Measurements from ENCODE around the gene ISG20L2. TPM values are rescaled to one million over a fixed set of nuclear protein-coding genes. Genes with fewer than 3 reads are reported as not detected.

Gene ISG20L2, protein sequence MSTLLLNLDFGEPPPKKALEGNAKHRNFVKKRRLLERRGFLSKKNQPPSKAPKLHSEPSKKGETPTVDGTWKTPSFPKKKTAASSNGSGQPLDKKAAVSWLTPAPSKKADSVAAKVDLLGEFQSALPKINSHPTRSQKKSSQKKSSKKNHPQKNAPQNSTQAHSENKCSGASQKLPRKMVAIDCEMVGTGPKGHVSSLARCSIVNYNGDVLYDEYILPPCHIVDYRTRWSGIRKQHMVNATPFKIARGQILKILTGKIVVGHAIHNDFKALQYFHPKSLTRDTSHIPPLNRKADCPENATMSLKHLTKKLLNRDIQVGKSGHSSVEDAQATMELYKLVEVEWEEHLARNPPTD
- 10 to 100 TPM; 27.8 to 33.0 (median 31.0) TPM for total RNA-seq
- long read RNA-seq, donor 1, transcript ISG20L2-201 (3 exons, 3,303 nt), result major isoform, 16 of 33 reads
- long read RNA-seq, donor 1, partial matches to known transcripts, result 3 of 33 reads
- long read RNA-seq, donor 1, other reads (novel, unspliced or antisense), result 7 of 33 reads
- long read RNA-seq, donor 2, transcript ISG20L2-201 (3 exons, 3,303 nt), result major isoform, 8 of 19 reads
- long read RNA-seq, donor 2, partial matches to known transcripts, result 3 of 19 reads
- long read RNA-seq, donor 2, other reads (novel, unspliced or antisense), result 4 of 19 reads

DNA sequence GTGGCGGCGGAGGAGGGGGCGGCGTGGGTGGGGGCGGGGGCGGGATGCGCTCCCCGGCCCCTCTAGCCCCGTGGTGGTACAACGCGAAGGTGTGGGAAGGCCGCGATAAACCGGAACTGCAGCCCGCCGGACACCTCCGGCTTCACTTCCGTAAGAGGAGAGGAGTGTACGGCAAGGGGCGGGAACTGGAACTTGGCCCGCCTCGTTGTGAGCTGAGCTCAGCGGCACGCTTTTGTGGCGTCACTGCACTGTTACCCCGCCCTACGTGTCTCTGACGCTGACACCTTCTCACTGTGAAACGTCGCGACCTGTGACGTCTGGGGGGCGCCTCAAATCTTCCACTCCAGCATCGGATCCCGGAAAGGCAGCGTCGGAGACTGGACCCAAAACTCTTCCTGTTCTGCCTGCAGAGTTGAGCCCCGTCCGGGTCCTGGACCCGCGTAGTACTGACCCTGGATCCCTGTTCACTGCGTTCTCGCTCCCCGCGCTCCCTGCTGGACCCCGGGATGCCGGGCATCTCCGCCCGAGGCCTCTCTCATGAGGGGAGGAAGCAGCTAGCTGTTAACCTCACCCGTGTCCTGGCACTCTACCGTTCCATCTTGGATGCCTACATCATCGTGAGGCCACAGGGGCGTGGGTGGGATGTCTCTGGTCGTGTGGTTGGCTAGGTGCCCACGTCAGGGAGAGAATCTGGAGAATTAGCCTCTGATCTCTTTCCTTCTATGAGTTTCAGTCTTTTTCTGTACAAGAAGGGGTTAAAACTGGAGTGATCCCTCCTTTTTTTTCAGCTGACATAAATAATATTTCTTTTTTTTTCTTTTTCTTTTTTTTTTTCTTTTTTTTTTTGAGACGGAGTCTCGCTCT, at the start of gene ISG20L2:
ISG20L2 (minus strand) TSS at position 168 of the 864 bp plus-strand sequence. CDS start 1,114 bp downstream, outside the sequence.
- TF ChIP-seq, protein P1, sequence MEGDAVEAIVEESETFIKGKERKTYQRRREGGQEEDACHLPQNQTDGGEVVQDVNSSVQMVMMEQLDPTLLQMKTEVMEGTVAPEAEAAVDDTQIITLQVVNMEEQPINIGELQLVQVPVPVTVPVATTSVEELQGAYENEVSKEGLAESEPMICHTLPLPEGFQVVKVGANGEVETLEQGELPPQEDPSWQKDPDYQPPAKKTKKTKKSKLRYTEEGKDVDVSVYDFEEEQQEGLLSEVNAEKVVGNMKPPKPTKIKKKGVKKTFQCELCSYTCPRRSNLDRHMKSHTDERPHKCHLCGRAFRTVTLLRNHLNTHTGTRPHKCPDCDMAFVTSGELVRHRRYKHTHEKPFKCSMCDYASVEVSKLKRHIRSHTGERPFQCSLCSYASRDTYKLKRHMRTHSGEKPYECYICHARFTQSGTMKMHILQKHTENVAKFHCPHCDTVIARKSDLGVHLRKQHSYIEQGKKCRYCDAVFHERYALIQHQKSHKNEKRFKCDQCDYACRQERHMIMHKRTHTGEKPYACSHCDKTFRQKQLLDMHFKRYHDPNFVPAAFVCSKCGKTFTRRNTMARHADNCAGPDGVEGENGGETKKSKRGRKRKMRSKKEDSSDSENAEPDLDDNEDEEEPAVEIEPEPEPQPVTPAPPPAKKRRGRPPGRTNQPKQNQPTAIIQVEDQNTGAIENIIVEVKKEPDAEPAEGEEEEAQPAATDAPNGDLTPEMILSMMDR (IDR thresholded peaks at IDR 0.05), result no peak

DNA sequence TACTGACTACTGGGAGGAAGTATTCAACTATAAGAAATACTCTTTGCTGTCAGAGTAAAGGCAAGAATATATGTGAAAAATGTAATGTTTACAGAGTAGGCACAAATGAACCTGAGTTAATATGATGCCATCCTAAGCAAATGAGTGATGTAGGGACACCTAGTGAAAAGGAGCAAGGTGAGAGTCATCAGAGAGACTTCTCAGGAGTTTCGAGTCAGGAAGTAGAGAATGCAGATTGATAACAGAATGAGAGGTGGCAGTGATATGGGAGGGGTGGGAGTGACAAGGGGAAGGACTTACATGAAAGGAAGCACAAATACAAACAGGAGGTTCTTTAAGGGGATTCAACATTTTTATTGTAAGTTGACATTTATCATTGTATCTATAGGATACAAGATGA, 49.0 kb upstream of the ISG20L2 start:
- Histone ChIP-seq H3K9me3 (no peaks in the 10 kb centered on the region), H3K36me3 (ENCODE audit: low read depth) (no peaks in the 10 kb centered on the region), H3K4me3 (no peak overlapping the region), H3K4me1 (ENCODE audit: low read depth) (no peaks in the 10 kb centered on the region)
- ATAC-seq, result no peak
- no peak for DNase-seq
- TF ChIP-seq, protein P1 (IDR thresholded peaks at IDR 0.05), result no peak
- intact Hi-C loops (cut with DNase I, micrococcal nuclease), result no loop called here

More for the DNA sequence above, at the start of gene ISG20L2:
- no peaks in the 10 kb centered on the region for H3K36me3 ChIP-seq (ENCODE audit: low read depth)
- no peaks in the 10 kb centered on the region for H3K9me3 ChIP-seq
- ATAC-seq (peak; percentile 93), DNase-seq (peak; percentile 95 to 99 (median 98))
- peak within 1 kb of the TSS; percentile 60 for H3K4me3 ChIP-seq
- H3K4me1 ChIP-seq (ENCODE audit: low read depth), result peaks cover 41% of the 10 kb centered on the region
- intact Hi-C loops (cut with DNase I, micrococcal nuclease), result loop anchor here in 1 of 2 donors (5.0 kb wide), 1 partner anchor 42 kb away; no protein-coding TSS in a partner anchor

DNA sequence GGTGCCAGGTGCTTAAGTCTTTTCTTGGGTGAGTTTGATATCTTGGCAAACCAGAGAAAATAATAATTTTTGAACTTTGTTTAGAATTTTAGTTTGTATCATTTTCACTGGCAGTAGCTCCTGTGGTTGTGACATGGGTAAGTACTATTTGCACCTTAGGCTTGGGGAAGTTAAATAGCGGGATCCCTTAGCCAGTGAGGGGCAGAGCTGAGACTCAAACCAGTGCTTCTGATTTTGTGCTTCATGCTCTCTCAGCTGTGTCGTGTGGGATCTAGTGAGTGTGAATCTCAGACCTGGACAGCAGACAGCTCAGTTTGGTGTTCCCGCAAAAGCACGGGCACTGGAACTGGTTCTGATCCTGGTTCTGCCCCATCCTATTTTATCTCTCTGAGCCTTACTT, 48.4 kb upstream of the ISG20L2 start:
- TF ChIP-seq, protein P1 (IDR thresholded peaks at IDR 0.05), result no peak
- Histone ChIP-seq H3K9me3 (no peaks in the 10 kb centered on the region), H3K4me1 (ENCODE audit: low read depth) (no peaks in the 10 kb centered on the region), H3K4me3 (no peak overlapping the region), H3K36me3 (ENCODE audit: low read depth) (no peaks in the 10 kb centered on the region)
- intact Hi-C loops (cut with DNase I, micrococcal nuclease), result no loop called here
- ATAC-seq, result no peak
- DNase-seq, result no peak

DNA sequence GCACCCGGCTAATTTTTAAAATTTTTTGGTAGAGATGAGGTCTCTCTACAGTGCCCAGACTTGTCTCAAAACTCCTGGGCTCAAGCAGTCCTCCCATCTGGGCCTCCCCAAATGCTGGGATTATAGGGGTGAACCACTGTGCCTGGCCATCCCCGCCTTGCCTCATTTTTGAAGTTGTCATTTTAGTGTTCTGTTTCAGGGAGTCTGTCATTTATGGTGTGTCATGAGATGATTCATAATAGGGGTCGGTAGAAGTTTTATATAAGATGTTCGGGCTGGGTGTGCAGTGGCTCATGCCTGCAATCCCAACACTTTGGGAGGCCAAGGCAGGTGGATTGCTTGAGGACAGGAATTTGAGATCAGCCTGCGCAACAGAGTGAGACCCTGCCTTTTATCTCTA, 47.2 kb upstream of the ISG20L2 start:
- intact Hi-C loops (cut with DNase I, micrococcal nuclease), result no loop called here
- H3K4me1 ChIP-seq (ENCODE audit: low read depth), result no peaks in the 10 kb centered on the region
- ATAC-seq (no peak), DNase-seq (no peak)
- TF ChIP-seq, protein P1 (IDR thresholded peaks at IDR 0.05), result no peak
- no peaks in the 10 kb centered on the region for H3K9me3 ChIP-seq
- H3K4me3 ChIP-seq, result no peak overlapping the region
- H3K36me3 ChIP-seq (ENCODE audit: low read depth), result no peaks in the 10 kb centered on the region

DNA sequence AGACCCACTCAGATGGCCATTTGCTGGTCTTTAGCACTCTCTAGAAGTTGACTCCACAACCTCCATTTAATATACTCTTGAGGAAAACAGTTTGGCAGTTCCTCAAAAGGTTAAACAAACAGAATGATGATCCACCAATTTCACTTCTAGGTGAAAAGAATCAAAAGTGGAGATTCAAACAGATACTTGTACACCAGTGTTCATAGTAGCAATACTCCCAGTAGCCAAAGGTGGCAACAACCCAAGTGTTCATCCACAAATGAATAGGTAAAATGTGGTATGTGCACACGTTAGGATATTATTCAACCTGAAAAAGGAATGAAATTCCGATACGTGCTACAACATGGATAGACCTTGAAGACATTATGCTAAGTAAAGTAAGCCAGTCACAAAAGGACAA, 45.0 kb upstream of the ISG20L2 start:
- no peaks in the 10 kb centered on the region for H3K36me3 ChIP-seq (ENCODE audit: low read depth)
- no peak overlapping the region for H3K4me3 ChIP-seq
- H3K9me3 ChIP-seq, result no peaks in the 10 kb centered on the region
- TF ChIP-seq, protein P1 (IDR thresholded peaks at IDR 0.05), result no peak
- intact Hi-C loops (cut with DNase I, micrococcal nuclease), result no loop called here
- H3K4me1 ChIP-seq (ENCODE audit: low read depth), result peaks cover 17% of the 10 kb centered on the region
- ATAC-seq, result no peak
- DNase-seq, result no peak

Measured in mucosa of descending colon (tissue), 3 donors.